Activated CD8-positive, alpha-beta memory T cell treated with anti-CD3 and anti-CD28 coated beads, Interleukin-2, amount 50 U/mL, for 24 hours (primary cell): ENCODE measurements around the gene NR2F1-AS1.

ENCODE experiments used
- DNase-seq: peaks from one replicate; pipeline ENCODE4 v3.0.0-alpha.2; 2020; ENCODE audit errors: extremely low read depth

NR2F1-AS1 gene

GRCh38 chr5:93385655-93386054 is 195.4 kb downstream of the NR2F1-AS1 start:
- DNase-seq = no peak

GRCh38 chr5:93384995-93385394 is 196.0 kb downstream of the NR2F1-AS1 start:
- DNase-seq = no peak

- no peak for DNase-seq
These were observed 197.0 kb downstream of the NR2F1-AS1 start for GRCh38 chr5:93384026-93384425.

DNA sequence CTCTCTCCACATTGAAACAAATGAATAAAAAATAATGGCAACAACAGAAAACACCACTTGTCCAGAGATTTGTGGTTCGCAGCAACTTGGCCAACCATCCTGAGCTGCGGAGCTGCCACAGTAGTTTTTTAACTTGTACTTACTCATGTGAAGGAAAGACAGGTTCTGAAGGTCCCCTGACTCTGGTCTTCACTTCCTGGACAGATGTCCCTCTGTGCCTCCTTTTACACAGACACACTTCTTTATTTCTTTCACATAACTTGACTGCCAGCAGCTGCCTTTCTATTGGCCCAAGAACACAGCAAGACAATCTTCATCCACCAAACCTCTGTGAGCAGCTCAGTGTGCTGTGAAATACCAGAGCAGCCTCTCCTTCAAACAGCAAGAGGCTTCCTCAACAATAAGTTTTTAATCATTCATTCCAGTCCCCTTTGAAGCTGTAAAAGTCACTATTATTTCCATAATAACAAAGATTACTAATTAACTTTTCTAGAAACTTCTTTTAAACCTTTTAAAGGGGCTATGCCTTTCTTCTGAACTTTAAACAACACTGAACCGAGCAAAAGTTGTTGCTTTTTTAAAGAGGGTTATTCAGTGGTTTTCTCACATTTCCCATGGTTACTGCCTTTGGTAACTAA is 198.7 kb downstream of the NR2F1-AS1 start:
- DNase-seq = no peak

GRCh38 chr5:93381057-93381456 is 200.0 kb downstream of the NR2F1-AS1 start:
- DNase-seq = no peak

GRCh38 chr5:93378073-93378472 is 202.9 kb downstream of the NR2F1-AS1 start:
- DNase-seq = no peak

- DNase-seq = no peak
These were observed 209.1 kb downstream of the NR2F1-AS1 start for GRCh38 chr5:93371893-93372292.

DNA sequence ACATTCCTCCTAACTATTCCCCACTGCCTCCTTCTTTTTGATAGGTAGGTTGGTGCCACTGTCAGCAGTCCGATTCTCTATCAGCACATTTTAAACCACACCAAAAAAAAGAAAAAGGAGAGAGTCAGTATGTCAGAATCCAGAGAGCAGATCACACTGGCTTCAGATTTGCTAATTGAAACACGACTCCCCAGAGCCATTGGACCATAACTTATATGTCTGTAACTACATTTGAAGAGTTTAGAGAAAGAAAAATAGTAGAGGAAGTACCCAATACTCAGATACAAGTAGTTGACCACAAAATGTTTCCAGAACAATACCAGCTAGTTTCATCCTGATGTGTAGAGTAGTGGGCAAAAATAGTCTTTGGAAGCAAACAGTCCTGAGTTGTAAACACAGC is 216.6 kb downstream of the NR2F1-AS1 start:
- DNase-seq = no peak

DNA sequence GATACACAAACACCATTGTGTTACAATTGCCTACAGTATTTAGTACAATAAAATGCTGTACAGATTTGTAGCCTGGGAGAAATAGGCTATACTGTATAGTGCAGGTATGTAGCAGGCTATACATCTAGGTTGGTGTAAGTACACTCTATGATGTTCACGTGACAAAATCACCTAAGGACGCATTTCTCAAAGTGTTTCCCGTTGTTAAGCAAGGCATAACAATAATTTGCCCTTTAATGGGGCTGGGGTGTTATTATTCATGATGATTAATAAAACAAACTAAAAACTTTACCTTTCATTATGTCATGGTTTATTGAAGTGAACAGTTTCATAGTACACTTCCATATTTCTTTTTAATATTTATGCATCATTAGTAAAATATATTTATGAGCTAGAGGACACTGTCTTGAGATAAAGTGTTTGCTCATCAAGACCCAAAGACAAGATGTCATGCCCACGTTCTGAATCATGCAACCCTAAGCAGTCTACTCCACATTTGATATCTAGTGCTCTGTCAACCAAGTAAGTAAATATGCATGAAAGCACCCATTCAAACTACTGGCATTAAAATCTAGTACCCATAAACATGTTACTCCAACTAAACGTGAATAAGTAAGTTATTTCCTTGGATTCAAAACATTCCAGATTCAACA is 220.5 kb downstream of the NR2F1-AS1 start:
- DNase-seq = no peak

- DNase-seq = no peak
These were observed 221.1 kb downstream of the NR2F1-AS1 start for GRCh38 chr5:93359960-93360305.
